GM23248 (cell line): ENCODE measurements around the gene BCL2.

ENCODE experiments used
- EZH2 ChIP-seq: fragments of 200-600 bp; sonication (generic); IDR thresholded peaks from 2 replicates; pipeline ENCODE4 v1.6.1; 2018; ENCODE audit warnings: antibody characterized with exemption, mild to moderate bottlenecking; ENCODE audit not compliant: insufficient read depth, poor library complexity, severe bottlenecking
- EZH2phosphoT487 ChIP-seq: fragments of 200-600 bp; sonication (generic); IDR thresholded peaks from 2 replicates; pipeline ENCODE4 v1.6.1; 2018; ENCODE audit warnings: antibody characterized with exemption, moderate library complexity, mild to moderate bottlenecking, low read depth; ENCODE audit not compliant: insufficient read depth

GRCh38 chr18:63315876-63316275 lies 3.7 kb downstream of the BCL2 start:
- TF ChIP-seq EZH2phosphoT487 (no peak), EZH2 (no peak)
